ENCODE data around the gene KRT3.
"Not testable (repeated sequence)": the region's sequence is repeated elsewhere in the genome, so short reads cannot be mapped to it uniquely, and the experiment has no call there.

The KRT3 gene

DNA sequence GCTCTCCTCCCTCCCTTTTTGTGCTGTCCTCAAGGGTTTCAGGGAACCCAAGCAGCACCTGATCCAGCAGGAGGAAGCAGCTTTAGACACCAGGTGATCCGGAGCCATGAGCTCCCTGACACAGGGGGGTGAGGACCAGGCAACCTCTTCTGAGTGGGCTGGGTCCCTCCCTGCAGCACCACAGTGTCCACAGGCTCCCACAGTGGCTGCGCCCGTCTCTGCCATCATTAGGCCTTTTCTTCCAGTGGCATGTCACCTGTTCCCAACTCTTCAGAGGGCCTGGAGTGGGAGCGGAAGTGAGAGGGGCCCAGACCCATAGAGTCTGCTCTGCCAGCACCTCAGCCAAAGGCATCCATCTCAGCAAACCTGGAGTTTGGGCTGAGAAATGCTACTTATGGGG lies 18.4 kb downstream of the KRT3 start:
- no peak for DNase-seq

DNA sequence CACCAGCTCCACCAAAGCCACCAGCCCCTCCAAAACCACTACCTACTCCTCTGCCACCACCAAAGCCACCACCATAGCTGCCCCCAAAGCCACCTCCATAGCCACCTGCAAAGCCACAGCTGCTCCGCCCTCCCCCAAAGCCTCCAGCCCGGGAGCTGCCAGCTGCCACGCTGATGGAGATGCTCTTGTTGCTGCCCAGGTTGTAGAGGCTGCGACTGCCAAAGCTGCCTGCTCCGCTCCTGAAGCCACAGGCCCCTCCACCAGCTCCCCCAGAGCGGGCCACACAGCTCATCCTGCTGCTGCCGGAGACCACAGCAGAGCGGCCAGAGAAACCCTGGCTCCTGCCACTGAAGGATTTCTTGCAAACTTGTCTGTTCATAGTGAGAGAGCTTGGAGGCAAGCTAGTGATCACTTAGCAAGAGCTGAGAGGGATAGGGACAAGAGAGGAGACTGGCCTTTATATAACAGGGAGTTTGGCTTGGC lies 19.0 kb downstream of the KRT3 start, which contains the start of gene KRT76:
KRT76 (minus strand) TSS at position 433 of the 483 bp plus-strand sequence; CDS start at position 379, 54 bp downstream.
- no peak for DNase-seq

GRCh38 chr12:52776435-52776834 lies 19.5 kb downstream of the KRT3 start:
- no peak for DNase-seq

GRCh38 chr12:52774629-52775250 lies 21.2 kb downstream of the KRT3 start:
- DNase-seq: no peak

DNA sequence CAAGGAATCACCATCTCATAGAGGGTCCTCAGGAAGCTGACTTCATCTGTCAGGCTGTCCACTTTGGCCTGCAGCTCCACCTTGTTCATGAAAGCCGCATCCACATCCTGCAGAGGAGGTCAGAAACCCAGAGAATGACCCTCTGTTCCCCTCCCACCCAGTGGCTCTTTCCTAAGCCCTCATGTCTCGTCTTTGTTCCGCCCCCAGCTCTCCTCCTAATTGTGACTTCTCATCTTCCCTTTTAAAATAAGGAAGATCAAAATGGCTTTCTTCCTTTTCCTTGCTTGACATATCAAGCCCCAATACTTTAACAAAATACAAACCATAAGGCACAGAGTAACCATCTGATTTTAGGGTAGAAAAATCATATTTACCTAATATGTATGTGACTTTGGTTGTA lies 23.1 kb downstream of the KRT3 start:
- no peak for DNase-seq

DNA sequence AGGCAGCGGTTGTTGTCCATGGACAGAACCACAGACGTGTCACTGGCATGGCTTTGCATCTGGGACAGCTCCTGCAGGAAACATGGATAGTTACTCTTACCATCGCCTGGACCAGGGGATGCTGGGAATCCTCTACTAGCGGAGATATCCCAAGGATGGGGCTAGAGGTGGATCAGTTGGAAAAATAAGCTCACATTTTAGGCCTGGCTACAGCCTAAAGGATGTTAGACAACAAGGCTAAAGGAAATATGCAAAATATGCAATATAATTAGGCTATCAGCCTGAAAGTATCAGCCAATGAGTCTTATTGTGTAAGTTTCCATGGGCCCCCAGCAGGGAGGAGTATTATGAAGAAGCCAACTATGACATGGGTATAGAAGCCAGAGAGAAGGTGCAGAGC lies 23.7 kb downstream of the KRT3 start:
- peak; percentile 10 for DNase-seq

GRCh38 chr12:52771505-52771904 lies 24.4 kb downstream of the KRT3 start:
- DNase-seq: no peak

DNA sequence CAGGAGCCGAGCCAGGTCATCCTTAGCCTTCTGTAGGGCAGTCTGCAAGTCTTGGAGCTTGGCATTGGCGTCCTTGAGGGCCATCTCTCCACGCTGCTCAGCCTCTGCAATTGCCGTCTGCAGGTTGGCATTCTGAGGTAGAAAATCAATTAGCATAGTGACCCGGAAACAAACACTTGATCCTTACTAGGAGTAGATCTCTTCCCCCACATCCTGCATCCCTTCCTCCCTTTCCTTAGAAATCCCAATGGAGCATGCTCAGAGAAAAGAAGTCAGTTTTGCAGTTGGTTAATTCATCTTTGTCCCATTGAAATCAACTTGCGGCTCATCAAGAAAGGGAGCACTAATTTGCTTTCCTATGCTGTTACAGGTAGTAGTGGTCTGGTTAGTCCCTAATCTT lies 24.8 kb downstream of the KRT3 start:
- DNase-seq: no peak

DNA sequence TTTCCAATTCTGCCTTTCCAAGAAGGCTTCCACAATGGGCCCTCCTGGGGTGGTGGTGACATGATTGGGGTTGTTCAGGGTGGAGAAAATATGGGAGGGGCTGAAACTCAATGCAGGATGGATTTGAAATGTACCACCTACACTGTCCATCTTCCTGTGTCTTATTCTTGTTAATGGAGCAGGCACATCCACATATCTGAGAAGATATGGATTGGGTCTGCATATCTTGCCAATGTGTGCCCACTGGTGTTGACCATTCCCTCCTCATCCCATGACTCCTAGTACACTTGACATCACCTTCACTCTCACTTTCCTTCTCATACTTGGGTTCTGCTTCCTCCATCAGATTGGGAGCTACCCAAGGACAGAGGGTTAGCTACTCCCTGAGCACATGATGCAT lies 26.0 kb downstream of the KRT3 start:
- DNase-seq: no peak

GRCh38 chr12:52769354-52769753 lies 26.6 kb downstream of the KRT3 start:
- peak; percentile 15 for DNase-seq

- DNase-seq: peak; percentile 23
Observed at GRCh38 chr12:52768479-52769200, 27.3 kb downstream of the KRT3 start.

- DNase-seq: no peak
Observed at GRCh38 chr12:52767427-52767826, 28.5 kb downstream of the KRT3 start.

- DNase-seq: no peak
Observed at GRCh38 chr12:52767020-52767379, 28.9 kb downstream of the KRT3 start.

- no peak for DNase-seq
Observed at GRCh38 chr12:52766351-52767019, 29.4 kb downstream of the KRT3 start.

- peak; percentile 18 for DNase-seq
Observed at GRCh38 chr12:52765702-52766101, 30.2 kb downstream of the KRT3 start.

- no peak for DNase-seq
Observed at GRCh38 chr12:52763991-52764390, 31.9 kb downstream of the KRT3 start.

- DNase-seq: no peak
Observed at GRCh38 chr12:52763036-52763659, 32.8 kb downstream of the KRT3 start.

GRCh38 chr12:52761802-52762201 lies 34.1 kb downstream of the KRT3 start:
- DNase-seq: no peak

DNA sequence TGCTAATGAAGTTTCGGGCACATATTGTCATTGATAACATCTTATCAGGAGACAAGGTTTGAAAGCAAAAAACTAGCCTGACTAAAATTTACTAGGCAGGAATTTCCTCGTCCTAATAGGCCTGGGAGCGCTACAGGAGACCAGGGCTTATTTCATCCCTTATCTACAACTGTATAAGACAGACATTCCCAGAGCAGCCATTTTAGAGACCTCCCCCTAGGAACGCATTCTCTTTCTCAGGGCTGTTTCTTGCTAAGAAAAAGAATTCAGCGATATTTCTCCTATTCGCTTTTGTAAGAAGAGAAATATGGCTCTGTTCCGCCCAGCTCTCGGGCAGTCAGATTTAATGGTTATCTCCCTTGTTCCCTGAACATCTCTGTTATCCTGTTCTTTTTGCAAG lies 34.7 kb downstream of the KRT3 start:
- not testable (repeated sequence) for DNase-seq

DNA sequence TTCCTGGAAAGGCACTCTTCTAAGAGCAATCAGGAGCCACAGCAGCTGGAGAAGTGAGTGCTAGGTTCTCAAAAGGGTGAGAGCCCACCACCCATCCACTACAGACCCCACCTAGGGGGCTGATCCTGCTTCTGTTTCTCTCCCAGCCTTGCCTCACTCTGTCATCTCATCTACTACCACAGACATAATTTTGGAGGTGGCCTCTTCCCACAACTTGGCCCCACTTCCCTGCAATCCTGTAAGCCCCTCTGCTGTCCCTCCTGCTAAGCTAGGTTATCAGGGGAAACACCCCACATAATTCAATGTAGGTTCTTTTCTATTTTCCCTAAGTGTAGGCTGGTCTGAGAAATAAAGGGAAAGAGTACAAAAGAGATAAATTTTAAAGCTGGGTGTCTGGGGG lies 35.3 kb downstream of the KRT3 start:
- DNase-seq: no peak

DNA sequence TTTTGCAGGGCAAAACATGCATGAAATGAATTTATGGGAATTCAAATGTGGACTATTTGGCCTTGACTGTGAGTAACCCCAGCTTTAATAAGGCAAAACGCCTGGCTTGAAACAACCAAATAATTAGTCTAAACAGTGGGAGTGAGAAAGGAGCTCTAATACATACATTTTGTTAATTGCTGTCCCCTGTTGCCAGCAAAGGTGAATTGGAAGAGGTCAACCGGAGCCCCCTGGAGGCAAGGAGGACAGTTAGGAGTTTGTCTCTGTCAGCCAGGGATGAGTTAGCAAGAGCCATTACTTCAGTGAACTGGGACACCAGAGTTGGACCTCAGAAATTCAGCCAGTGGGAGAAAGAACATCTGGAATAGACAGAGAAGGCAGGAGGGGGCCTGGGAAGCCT lies 36.2 kb downstream of the KRT3 start:
- no peak for DNase-seq

DNA sequence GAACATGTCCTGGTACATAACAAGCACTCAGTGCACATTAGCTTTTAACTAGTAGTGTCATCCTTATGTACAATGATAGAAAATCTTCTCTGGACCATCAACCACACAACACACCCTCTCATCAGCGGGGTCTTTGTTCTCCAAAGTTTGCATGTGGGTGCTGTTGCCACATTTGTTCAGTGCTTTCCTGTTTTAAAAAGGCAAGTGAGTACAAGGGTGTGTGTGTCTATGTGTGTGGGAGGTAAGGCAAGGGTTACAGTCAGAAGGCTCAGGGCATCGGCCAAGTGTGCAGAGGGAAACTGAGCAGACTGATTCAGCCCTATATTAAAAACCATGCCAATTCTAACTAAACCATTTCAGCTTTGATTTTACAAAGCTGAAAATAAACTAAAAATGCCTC lies 36.7 kb downstream of the KRT3 start:
- no peak for DNase-seq

GRCh38 chr12:52757449-52758176 lies 38.3 kb downstream of the KRT3 start:
- no peak for DNase-seq
